Panc1 (cell line): ENCODE data around the gene DIS3L2.

Source experiments
- CTCF ChIP-seq: fragments of 450-650 bp; IDR thresholded peaks from 2 replicates; pipeline ENCODE4 v1.5.1; 2017; ENCODE audit warnings: mild to moderate bottlenecking
- TCF7L2 ChIP-seq: IDR thresholded peaks from 2 replicates; pipeline ENCODE4 v1.6.1; 2011; ENCODE audit warnings: mild to moderate bottlenecking, low read depth, low read length, inconsistent platforms

- no peak for TF ChIP-seq CTCF
- no peak for TF ChIP-seq TCF7L2
Measured at GRCh38 chr2:232210306-232210705, 248.8 kb downstream of the DIS3L2 start.
